Large intestine (tissue), 12 donors: ENCODE measurements around the gene TNFSF11. TPM values are rescaled to one million over a fixed set of nuclear protein-coding genes. Genes with fewer than 3 reads are reported as not detected.

ENCODE experiments used
- DNase-seq, 2 donors: peaks; one replicate each; pipeline versions ENCODE4 v3.0.0 to v3.0.0-alpha.2; 2013
- H3K27ac ChIP-seq: one replicate; pipeline ENCODE4 v1.5.1; 2013; ENCODE audit warnings: low read length
- H3K27me3 ChIP-seq: 2 replicates; pipeline ENCODE4 v1.6.1; 2013; ENCODE audit warnings: low read length; ENCODE audit not compliant: control insufficient read depth, insufficient read depth
- H3K36me3 ChIP-seq: 2 replicates; pipeline ENCODE4 v1.6.1; 2013; ENCODE audit warnings: low read length; ENCODE audit not compliant: control insufficient read depth, insufficient read depth
- H3K4me1 ChIP-seq: one replicate; pipeline ENCODE4 v1.6.1; 2013; ENCODE audit warnings: low read length; ENCODE audit not compliant: control insufficient read depth, insufficient read depth
- H3K4me3 ChIP-seq: one replicate; pipeline ENCODE4 v1.5.1; 2013; ENCODE audit warnings: low read length
- H3K9me3 ChIP-seq: one replicate; pipeline ENCODE4 v1.6.1; 2013; ENCODE audit warnings: mild to moderate bottlenecking, low read depth, low read length, moderate library complexity; ENCODE audit not compliant: control insufficient read depth
- WGBS: methylation state at CpG from one replicate; pipeline ENCODE4 v1.1.5; 2013; ENCODE audit warnings: low lambda C conversion rate; ENCODE audit not compliant: insufficient coverage; 5-methylcytosine and 5-hydroxymethylcytosine counted together
- long read RNA-seq, 11 donors: transcript quantifications; one replicate each; lab custom pipeline, GENCODE V29; 2026
- polyA plus RNA-seq: library from polyadenylated mRNA; unstranded; fragments of 120-200 nt; gene quantifications from one replicate; pipeline ENCODE4 v1.2.1, GENCODE V29; 2013

TNFSF11 gene
- polyA plus RNA-seq, result 1.3 TPM
- long read RNA-seq, donor 1, result 0 reads
- long read RNA-seq, donor 2, partial matches to known transcripts, result 0 of 2 reads
- long read RNA-seq, donor 2, other reads (novel, unspliced or antisense), result 0 of 2 reads
- long read RNA-seq, donor 3, result 0 reads
- long read RNA-seq, donor 4, result 0 reads
- long read RNA-seq, donor 5, partial matches to known transcripts, result 0 of 1 reads
- long read RNA-seq, donor 5, other reads (novel, unspliced or antisense), result 0 of 1 reads
- long read RNA-seq, donor 6, result 0 reads
- long read RNA-seq, donor 7, partial matches to known transcripts, result 0 of 1 reads
- long read RNA-seq, donor 7, other reads (novel, unspliced or antisense), result 0 of 1 reads
- long read RNA-seq, donor 8, partial matches to known transcripts, result 0 of 1 reads
- long read RNA-seq, donor 8, other reads (novel, unspliced or antisense), result 0 of 1 reads
- long read RNA-seq, donor 9, result 0 reads
- long read RNA-seq, donor 10, result 0 reads
- long read RNA-seq, donor 11, result 0 reads

GRCh38 chr13:42574011-42574410, at the start of gene TNFSF11:
Gene TNFSF11, plus strand, starts transcription at chr13:42574152. Its CDS starts 152 bp downstream, at chr13:42574304.
- DNase-seq, result no peak
- Histone ChIP-seq H3K36me3 (no peaks in the 10 kb centered on the region), H3K4me3 (peak within 1 kb of the TSS; percentile 31), H3K27me3 (peaks cover 38% of the 10 kb centered on the region), H3K9me3 (peaks cover 5% of the 10 kb centered on the region), H3K27ac (no peak within 1 kb of the TSS), H3K4me1 (no peaks in the 10 kb centered on the region)
- no CpG with 5 or more reads among the region's 39 CpGs for WGBS

GRCh38 chr13:42524487-42525034, 49.4 kb upstream of the TNFSF11 start:
- H3K4me1 ChIP-seq, result no peaks in the 10 kb centered on the region
- no peaks in the 10 kb centered on the region for H3K27me3 ChIP-seq
- no CpG with 5 or more reads among the region's 3 CpGs for WGBS
- peak; percentile 26 to 67 for DNase-seq
- no peaks in the 10 kb centered on the region for H3K36me3 ChIP-seq
- H3K27ac ChIP-seq, result peak overlapping the region; percentile 35
- no peak overlapping the region for H3K4me3 ChIP-seq
- no peaks in the 10 kb centered on the region for H3K9me3 ChIP-seq

- Histone ChIP-seq H3K4me3 (no peak overlapping the region), H3K4me1 (no peaks in the 10 kb centered on the region), H3K27ac (peak overlapping the region; percentile 35), H3K27me3 (no peaks in the 10 kb centered on the region), H3K36me3 (no peaks in the 10 kb centered on the region), H3K9me3 (no peaks in the 10 kb centered on the region)
- WGBS, result no CpG with 5 or more reads among the region's 2 CpGs
- peak in 1 of 2 donors; percentile 35 for DNase-seq
Observed at GRCh38 chr13:42525035-42525504, 48.9 kb upstream of the TNFSF11 start.

GRCh38 chr13:42526276-42526675, 47.7 kb upstream of the TNFSF11 start:
- Histone ChIP-seq H3K4me1 (no peaks in the 10 kb centered on the region), H3K36me3 (no peaks in the 10 kb centered on the region), H3K4me3 (no peak overlapping the region), H3K27me3 (no peaks in the 10 kb centered on the region), H3K9me3 (no peaks in the 10 kb centered on the region), H3K27ac (no peak overlapping the region)
- DNase-seq, result no peak
- WGBS, result no CpG with 5 or more reads among the region's 3 CpGs

GRCh38 chr13:42526804-42527203, 47.1 kb upstream of the TNFSF11 start:
- Histone ChIP-seq H3K36me3 (no peaks in the 10 kb centered on the region), H3K27me3 (no peaks in the 10 kb centered on the region), H3K27ac (no peak overlapping the region), H3K4me3 (no peak overlapping the region), H3K4me1 (no peaks in the 10 kb centered on the region), H3K9me3 (no peaks in the 10 kb centered on the region)
- DNase-seq, result no peak
- WGBS, result 70% methylated on average over 2 of the region's 3 CpGs

- Histone ChIP-seq H3K4me3 (no peak overlapping the region), H3K36me3 (no peaks in the 10 kb centered on the region), H3K9me3 (no peaks in the 10 kb centered on the region), H3K4me1 (no peaks in the 10 kb centered on the region), H3K27ac (no peak overlapping the region), H3K27me3 (no peaks in the 10 kb centered on the region)
- 83% methylated on average over 1 of the region's 4 CpGs for WGBS
- no peak for DNase-seq
Observed at GRCh38 chr13:42532561-42533335, 41.2 kb upstream of the TNFSF11 start.

GRCh38 chr13:42533336-42533591, 40.7 kb upstream of the TNFSF11 start:
- Histone ChIP-seq H3K4me1 (no peaks in the 10 kb centered on the region), H3K27me3 (no peaks in the 10 kb centered on the region), H3K27ac (no peak overlapping the region), H3K36me3 (no peaks in the 10 kb centered on the region), H3K4me3 (no peak overlapping the region), H3K9me3 (no peaks in the 10 kb centered on the region)
- WGBS, result 89% methylated on average over 1 of the region's 1 CpG
- DNase-seq, result no peak

GRCh38 chr13:42534785-42535184, 39.2 kb upstream of the TNFSF11 start:
- Histone ChIP-seq H3K4me1 (no peaks in the 10 kb centered on the region), H3K27ac (no peak overlapping the region), H3K36me3 (no peaks in the 10 kb centered on the region), H3K9me3 (no peaks in the 10 kb centered on the region), H3K27me3 (no peaks in the 10 kb centered on the region), H3K4me3 (no peak overlapping the region)
- WGBS, result no CpG with 5 or more reads among the region's 1 CpG
- DNase-seq, result no peak

- no peaks in the 10 kb centered on the region for H3K36me3 ChIP-seq
- H3K4me3 ChIP-seq, result no peak overlapping the region
- H3K27me3 ChIP-seq, result no peaks in the 10 kb centered on the region
- no peaks in the 10 kb centered on the region for H3K4me1 ChIP-seq
- no peaks in the 10 kb centered on the region for H3K9me3 ChIP-seq
- 57% methylated on average over 1 of the region's 2 CpGs for WGBS
- DNase-seq, result no peak
- no peak overlapping the region for H3K27ac ChIP-seq
Observed at GRCh38 chr13:42538996-42539395, 35.0 kb upstream of the TNFSF11 start.

GRCh38 chr13:42539670-42540069, 34.3 kb upstream of the TNFSF11 start:
- 100% methylated on average over 2 of the region's 7 CpGs for WGBS
- no peak for DNase-seq
- no peaks in the 10 kb centered on the region for H3K4me1 ChIP-seq
- no peaks in the 10 kb centered on the region for H3K36me3 ChIP-seq
- H3K4me3 ChIP-seq, result no peak overlapping the region
- no peaks in the 10 kb centered on the region for H3K27me3 ChIP-seq
- H3K27ac ChIP-seq, result no peak overlapping the region
- H3K9me3 ChIP-seq, result no peaks in the 10 kb centered on the region
